Measurements from ENCODE around the gene ENTR1. TPM values are rescaled to one million over a fixed set of nuclear protein-coding genes. Genes with fewer than 3 reads are reported as not detected.

ENTR1 gene
- total and polyA plus RNA-seq, 2 of the 13 experiments (the other 11 are each of a cell fraction or from before 2014, with no cell fraction given), result 70.1 to 76.4 TPM

- no TSS peak for BruUV-seq (replicated peaks)
- Histone ChIP-seq H3K9ac (ENCODE audit: insufficient read depth, low read depth, low read length) (no peak overlapping the region), H4K20me1 (ENCODE audit: insufficient read depth, low read length) (no peaks in the 10 kb centered on the region), H3K9me3 (ENCODE audit: low read length) (no peaks in the 10 kb centered on the region), H3K36me3 (replicated peaks in 1 of 2; ENCODE audit: control insufficient read depth in 1 of 2, insufficient read depth in 2 of 2, low read length in 2 of 2) (peaks cover 0 to 2% of the 10 kb centered on the region in 2 experiments; a peak in 1 of 5 replicates), H3K27me3 (ENCODE audit: control insufficient read depth in 1 of 2, insufficient read depth in 2 of 2, low read length in 2 of 2) (no peaks in the 10 kb centered on the region; a peak in 1 of 5 replicates), H3K4me2 (ENCODE audit: low read depth, low read length) (no peak overlapping the region), H2AFZ (ENCODE audit: low read length) (no peak overlapping the region), H3K27ac (ENCODE audit: extremely low read length, insufficient read depth, low read length) (no peak overlapping the region), H3K4me3 (replicated peaks in 1 of 3; ENCODE audit: insufficient read depth in 1 of 3, low read depth in 2 of 3, low read length in 3 of 3) (no peak overlapping the region), H3K79me2 (ENCODE audit: insufficient read depth, low read length) (no peaks in the 10 kb centered on the region), H3K4me1 (ENCODE audit: insufficient read depth, low read length) (peaks cover 26% of the 10 kb centered on the region)
- FAIRE-seq (no peak), ATAC-seq (no peak), DNase-seq (ENCODE audit: low spot score) (no peak)
- intact Hi-C loops (cut with micrococcal nuclease; ENCODE audit: unreplicated experiment) (no loop called here), in situ Hi-C loops (cut with HindIII; ENCODE audit: extremely low pct_ligation_motif_present, low pct_unique_long_range_greater_than_20kb) (no loop called here)
- ChIA-PET CTCF (ENCODE audit: low intra/inter-chr PET ratio, low total read pairs) (no interaction called here), POLR2A (no interaction called here)
- WGBS (ENCODE audit: low lambda C conversion rate), result 100% methylated on average over 6 of the region's 18 CpGs
- TF ChIP-seq ZNF580 (CRISPR knock-in tag; IDR thresholded peaks at IDR 0.05; ENCODE audit: borderline replicate concordance, low read depth), result no peak
- peak; percentile 38 for TF ChIP-seq AGO2 (optimal IDR thresholded peaks at IDR 0.05; ENCODE audit: low read depth, low read length)
Measured at GRCh38 chr9:136368190-136368589, 42.2 kb downstream of the ENTR1 start.

DNA sequence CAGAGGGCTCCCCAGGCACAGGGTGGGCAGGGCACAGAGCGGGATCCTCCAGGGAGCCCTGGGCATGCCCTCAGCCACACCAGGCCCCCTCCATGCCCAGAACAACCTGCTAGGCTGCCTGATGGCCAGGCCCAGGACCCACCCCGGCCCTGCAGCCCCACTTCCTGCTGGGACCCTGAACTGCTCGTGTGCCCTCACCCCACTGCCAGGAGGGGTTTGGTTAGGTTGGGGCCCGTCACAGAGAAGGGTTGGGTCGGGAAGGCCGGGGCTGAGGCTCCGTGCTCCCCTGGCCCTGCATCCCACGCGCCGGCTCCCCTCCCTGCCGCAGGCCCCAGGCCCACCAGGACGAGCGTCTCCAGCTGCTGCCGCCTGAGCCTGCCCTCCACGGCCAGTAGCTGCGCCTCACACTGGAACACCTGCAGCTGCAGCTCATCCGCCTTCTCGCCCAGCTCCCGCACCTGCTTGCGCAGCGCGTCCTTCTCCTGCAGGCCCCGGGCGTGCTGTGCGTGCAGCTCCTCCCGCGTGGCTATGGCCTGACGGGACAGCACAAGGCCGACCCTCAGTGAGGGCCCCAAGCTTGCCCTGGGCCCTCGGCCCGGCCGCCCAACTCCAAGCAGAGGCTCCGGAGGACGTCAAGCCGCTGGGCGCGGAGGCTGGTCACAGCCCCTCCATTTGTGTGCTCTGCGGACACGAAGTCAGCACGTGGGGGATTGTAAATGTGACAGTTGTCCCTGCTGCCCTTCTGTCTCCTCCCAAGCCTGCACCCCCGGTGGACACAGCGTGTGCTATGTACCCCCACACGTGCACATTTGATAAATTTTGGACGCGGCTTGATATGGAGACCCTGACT lies 42.9 kb downstream of the ENTR1 start:
- Histone ChIP-seq H3K27ac (ENCODE audit: extremely low read length, insufficient read depth, low read length) (no peak overlapping the region), H3K36me3 (replicated peaks in 1 of 2; ENCODE audit: control insufficient read depth in 1 of 2, insufficient read depth in 2 of 2, low read length in 2 of 2) (peaks cover 0 to 2% of the 10 kb centered on the region in 2 experiments; a peak in 1 of 5 replicates), H3K4me3 (replicated peaks in 1 of 3; ENCODE audit: insufficient read depth in 1 of 3, low read depth in 2 of 3, low read length in 3 of 3) (no peak overlapping the region), H3K9ac (ENCODE audit: insufficient read depth, low read depth, low read length) (no peak overlapping the region), H3K27me3 (ENCODE audit: control insufficient read depth in 1 of 2, insufficient read depth in 2 of 2, low read length in 2 of 2) (no peaks in the 10 kb centered on the region), H3K4me1 (ENCODE audit: insufficient read depth, low read length) (peaks cover 31% of the 10 kb centered on the region), H3K4me2 (ENCODE audit: low read depth, low read length) (no peak overlapping the region), H3K9me3 (ENCODE audit: low read length) (no peaks in the 10 kb centered on the region), H4K20me1 (ENCODE audit: insufficient read depth, low read length) (no peaks in the 10 kb centered on the region), H2AFZ (ENCODE audit: low read length) (no peak overlapping the region), H3K79me2 (ENCODE audit: insufficient read depth, low read length) (no peaks in the 10 kb centered on the region)
- intact Hi-C loops (cut with micrococcal nuclease; ENCODE audit: unreplicated experiment), result no loop called here
- WGBS (ENCODE audit: low lambda C conversion rate), result 94% methylated on average over 21 of the region's 45 CpGs
- no peak for DNase-seq (ENCODE audit: low spot score)
- in situ Hi-C loops (cut with HindIII; ENCODE audit: extremely low pct_ligation_motif_present, low pct_unique_long_range_greater_than_20kb), result no loop called here
- no peak for FAIRE-seq
- CTCF ChIA-PET (ENCODE audit: low intra/inter-chr PET ratio, low total read pairs), result no interaction called here
- no peak for ATAC-seq
- POLR2A ChIA-PET, result interaction anchor here (1.1 to 1.7 kb wide), 2 partner anchors 9 to 21 kb away, joined by 3 to 8 read pairs; no protein-coding TSS in a partner anchor
- no TSS peak for BruUV-seq (replicated peaks)
- TF ChIP-seq YEATS4 (CRISPR knock-in tag; IDR thresholded peaks at IDR 0.05; ENCODE audit: borderline replicate concordance), result no peak
- peak; percentile 49; the same call in 1 of the 2 replicates for TF ChIP-seq RBFOX2 (IDR thresholded peaks at IDR 0.05; ENCODE audit: low read depth, low read length)
- TF ChIP-seq DNMT3B (CRISPR knock-in tag; conservative IDR thresholded peaks at IDR 0.05), result no peak
- no peak for TF ChIP-seq ZBTB49 (CRISPR knock-in tag; IDR thresholded peaks at IDR 0.05; ENCODE audit: borderline replicate concordance)
- TF ChIP-seq USF2 (IDR thresholded peaks at IDR 0.05; ENCODE audit: low read depth, low read length), result no peak
- no peak for TF ChIP-seq USF2 (CRISPR knock-in tag; IDR thresholded peaks at IDR 0.05; ENCODE audit: borderline replicate concordance)
- no peak for TF ChIP-seq PHF5A (CRISPR knock-in tag; IDR thresholded peaks at IDR 0.05; ENCODE audit: low read depth, unreplicated experiment)
- TF ChIP-seq SP140L (CRISPR knock-in tag; IDR thresholded peaks at IDR 0.05; ENCODE audit: borderline replicate concordance), result no peak
- TF ChIP-seq ZSCAN22 (CRISPR knock-in tag; IDR thresholded peaks at IDR 0.05), result no peak

Measured in HepG2 (cell line).